Body of pancreas (tissue), 4 donors: ENCODE measurements around the gene SAPCD2.

Source experiments
- POLR2A ChIP-seq, 3 donors: fragments of 450-650 bp; IDR thresholded peaks; one replicate each; pipeline ENCODE4 v1.6.1; 2016; ENCODE audit warnings: antibody characterized with exemption in 3 of 3, mild to moderate bottlenecking in 2 of 3
- TF ChIP-seq, protein P1 (sequence below), 7 experiments: fragments of 450-650 bp in 4 of 7; fragments of 200-600 bp in 3 of 7; sonication (generic) in 3 of 7; IDR thresholded peaks; one replicate each; pipeline ENCODE4 v1.5.1; 2016 to 2019; ENCODE audit warnings: antibody characterized with exemption in 7 of 7

DNA sequence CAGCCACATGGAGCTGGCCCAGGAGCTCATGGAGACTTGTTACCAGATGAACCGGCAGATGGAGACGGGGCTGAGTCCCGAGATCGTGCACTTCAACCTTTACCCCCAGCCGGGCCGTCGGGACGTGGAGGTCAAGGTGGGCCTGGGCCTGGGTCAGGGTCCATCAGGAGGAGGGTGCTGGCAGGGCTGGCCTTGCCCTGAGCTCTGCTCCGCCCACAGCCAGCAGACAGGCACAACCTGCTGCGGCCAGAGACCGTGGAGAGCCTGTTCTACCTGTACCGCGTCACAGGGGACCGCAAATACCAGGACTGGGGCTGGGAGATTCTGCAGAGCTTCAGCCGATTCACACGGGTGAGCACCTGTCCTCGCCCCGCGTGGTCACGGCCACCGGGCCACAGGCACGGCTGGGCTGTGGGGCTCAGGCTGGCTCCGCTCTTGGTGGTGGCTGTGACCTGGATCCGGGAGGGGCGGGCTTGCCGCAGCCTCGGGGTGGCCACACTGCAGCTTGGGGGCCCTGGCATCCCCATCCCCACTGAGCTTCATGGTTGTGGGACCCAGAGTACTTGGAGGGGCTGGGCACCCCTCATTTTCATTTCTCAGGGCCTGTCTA, 37.1 kb upstream of the SAPCD2 start:
- TF ChIP-seq, protein P1, sequence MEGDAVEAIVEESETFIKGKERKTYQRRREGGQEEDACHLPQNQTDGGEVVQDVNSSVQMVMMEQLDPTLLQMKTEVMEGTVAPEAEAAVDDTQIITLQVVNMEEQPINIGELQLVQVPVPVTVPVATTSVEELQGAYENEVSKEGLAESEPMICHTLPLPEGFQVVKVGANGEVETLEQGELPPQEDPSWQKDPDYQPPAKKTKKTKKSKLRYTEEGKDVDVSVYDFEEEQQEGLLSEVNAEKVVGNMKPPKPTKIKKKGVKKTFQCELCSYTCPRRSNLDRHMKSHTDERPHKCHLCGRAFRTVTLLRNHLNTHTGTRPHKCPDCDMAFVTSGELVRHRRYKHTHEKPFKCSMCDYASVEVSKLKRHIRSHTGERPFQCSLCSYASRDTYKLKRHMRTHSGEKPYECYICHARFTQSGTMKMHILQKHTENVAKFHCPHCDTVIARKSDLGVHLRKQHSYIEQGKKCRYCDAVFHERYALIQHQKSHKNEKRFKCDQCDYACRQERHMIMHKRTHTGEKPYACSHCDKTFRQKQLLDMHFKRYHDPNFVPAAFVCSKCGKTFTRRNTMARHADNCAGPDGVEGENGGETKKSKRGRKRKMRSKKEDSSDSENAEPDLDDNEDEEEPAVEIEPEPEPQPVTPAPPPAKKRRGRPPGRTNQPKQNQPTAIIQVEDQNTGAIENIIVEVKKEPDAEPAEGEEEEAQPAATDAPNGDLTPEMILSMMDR (IDR thresholded peaks at IDR 0.05), result no peak
- no peak for TF ChIP-seq POLR2A (IDR thresholded peaks at IDR 0.05)
